GM18519 (cell line): ENCODE results near the gene SCYGR5.
"Not testable (repeated sequence)": the region's sequence is repeated elsewhere in the genome, so short reads cannot be mapped to it uniquely, and the experiment has no call there.

Experiments
- ATAC-seq: cut with Tn5 transposase; IDR thresholded peaks from one replicate; pipeline ENCODE4 v1.9.1; 2021; ENCODE audit warnings: mild to moderate bottlenecking, moderate library complexity; ENCODE audit not compliant: unreplicated experiment, low FRiP score

SCYGR5 gene

GRCh38 chr2:227671170-227671905, 4.7 kb downstream of the SCYGR5 start:
- ATAC-seq = no peak

GRCh38 chr2:227673620-227674019, 7.0 kb downstream of the SCYGR5 start:
- ATAC-seq = not testable (repeated sequence)

DNA sequence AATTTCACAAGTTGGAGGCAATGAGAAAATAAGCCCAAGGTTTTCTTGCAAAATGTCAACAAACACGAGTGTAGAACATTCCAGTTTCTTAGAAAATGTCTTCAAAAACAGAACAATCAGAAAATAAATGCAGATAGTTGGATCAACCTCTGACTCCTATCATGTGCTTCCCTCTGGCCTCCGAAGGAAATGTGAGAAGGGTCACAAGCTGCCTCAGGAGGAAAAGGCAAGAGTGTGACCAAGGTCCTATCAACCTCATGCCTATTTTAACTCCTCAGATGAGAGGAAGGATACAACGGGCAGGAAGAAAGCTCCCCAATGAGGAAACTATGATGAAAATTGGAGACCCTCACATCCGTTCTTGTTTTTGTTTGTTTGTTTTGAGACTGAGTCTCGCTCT, 7.9 kb downstream of the SCYGR5 start:
- ATAC-seq = no peak

GRCh38 chr2:227677928-227678327, 11.3 kb downstream of the SCYGR5 start:
- no peak for ATAC-seq

GRCh38 chr2:227684258-227684657, 17.7 kb downstream of the SCYGR5 start:
- ATAC-seq = no peak

GRCh38 chr2:227687189-227687588, 20.6 kb downstream of the SCYGR5 start:
- no peak for ATAC-seq

- no peak for ATAC-seq
Observed at GRCh38 chr2:227696990-227697679, 30.5 kb downstream of the SCYGR5 start.

DNA sequence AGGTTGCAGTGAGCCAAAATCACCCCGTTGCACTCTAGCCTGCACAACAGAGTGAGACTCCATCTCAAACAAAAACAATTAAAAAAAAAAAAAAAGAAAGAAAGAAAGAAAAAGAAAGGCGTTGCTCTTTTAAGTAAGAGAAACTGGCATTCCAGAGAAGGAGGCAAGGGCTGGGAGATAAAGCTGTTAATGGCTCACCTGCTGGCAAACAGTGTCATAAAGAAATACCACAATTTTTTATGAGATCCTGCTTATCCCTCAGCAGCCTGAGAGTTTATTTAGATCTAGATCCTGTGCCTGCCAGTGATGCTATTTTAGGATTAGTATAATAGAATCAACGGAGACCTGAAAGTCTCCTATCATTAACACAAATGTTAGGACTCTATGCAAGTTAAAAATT, 35.0 kb downstream of the SCYGR5 start:
- no peak for ATAC-seq

DNA sequence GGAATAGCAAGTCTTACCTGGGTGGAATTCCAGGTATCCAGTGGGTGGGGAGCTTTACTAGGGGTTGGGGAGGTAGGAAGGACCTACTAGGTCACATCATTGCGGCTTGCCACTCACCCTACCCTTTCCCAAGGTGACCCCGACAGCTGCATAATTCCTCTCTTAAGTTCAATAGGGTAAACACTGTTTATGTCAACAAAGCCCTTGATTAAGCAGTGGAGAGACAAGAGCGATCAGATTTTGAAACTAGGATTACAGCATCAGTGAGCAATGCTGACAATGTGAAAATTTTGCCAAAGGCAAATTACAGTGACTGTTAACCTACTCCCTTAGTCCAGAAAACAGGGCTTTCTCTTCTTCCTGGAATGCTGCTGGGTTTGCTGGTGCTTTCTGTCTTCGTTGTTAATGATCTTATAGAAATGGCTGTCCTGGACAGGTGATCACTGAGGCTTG, 36.7 kb downstream of the SCYGR5 start:
- no peak for ATAC-seq

- no peak for ATAC-seq
Observed at GRCh38 chr2:227703961-227704360, 37.4 kb downstream of the SCYGR5 start.

GRCh38 chr2:227706859-227707258, 40.3 kb downstream of the SCYGR5 start:
- no peak for ATAC-seq

GRCh38 chr2:227707390-227707789, 40.8 kb downstream of the SCYGR5 start:
- no peak for ATAC-seq

GRCh38 chr2:227710986-227711385, 44.4 kb downstream of the SCYGR5 start:
- ATAC-seq = no peak

DNA sequence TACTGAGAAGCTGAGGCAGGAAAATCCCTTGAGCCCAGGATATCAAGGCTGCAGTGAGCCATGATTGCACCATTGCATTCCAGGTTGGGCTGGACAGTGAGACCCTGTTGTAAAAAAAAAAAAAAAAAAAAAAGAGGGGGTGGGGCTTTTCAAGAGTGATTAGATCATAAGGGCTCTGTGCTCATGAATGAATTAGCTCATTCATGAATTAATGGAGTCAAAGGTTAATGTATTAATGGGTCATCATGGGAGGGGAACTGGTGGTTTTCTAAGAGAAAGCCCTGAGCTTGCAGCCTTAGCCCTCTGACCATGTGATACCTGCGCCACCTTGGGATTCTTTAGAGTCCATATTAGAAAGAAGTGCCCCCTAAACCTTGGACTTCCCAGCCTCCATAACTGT, 46.7 kb downstream of the SCYGR5 start:
- no peak for ATAC-seq

DNA sequence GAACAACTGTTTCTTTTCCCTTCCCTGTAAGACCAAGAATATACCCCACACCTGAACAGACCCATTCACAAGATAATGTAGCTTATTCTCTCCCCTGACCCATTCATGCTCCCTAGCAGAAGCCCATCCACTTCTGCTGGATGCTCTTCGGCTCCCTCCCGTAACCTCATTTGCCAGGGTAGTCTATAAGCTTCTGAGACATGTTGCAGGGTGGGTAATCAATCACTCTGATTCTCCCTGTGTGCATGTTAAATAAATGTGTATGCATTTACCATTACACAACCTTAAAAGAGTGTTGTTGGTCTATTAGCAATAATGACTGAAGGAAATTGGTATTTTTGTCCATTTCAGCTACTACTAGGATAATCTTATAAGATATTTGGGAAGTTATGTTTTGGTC, 49.9 kb downstream of the SCYGR5 start:
- no peak for ATAC-seq
